T-helper 1 cell treated with Interleukin-12 subunit alpha and Interleukin-12 subunit beta and Interleukin-4 antibody, amounts not matched to agents 30 ng/mL and 1 ng/mL, for 36 hours (primary cell): ENCODE data around the gene OR1I1. TPM values are rescaled to one million over a fixed set of nuclear protein-coding genes. Genes with fewer than 3 reads are reported as not detected.

Experiments
- intact Hi-C: fragments of 100-400 bp; cut with micrococcal nuclease; formaldehyde crosslinking; loops from one replicate; pipeline ENCODE4 v1.15.1; 2024
- total RNA-seq: library from RNA; stranded (reverse); gene quantifications from 2 replicates; pipeline ENCODE4 v1.2.3, GENCODE V29; 2022

OR1I1 gene
- total RNA-seq, 1 donor from 2014 or later, result not detected

GRCh38 chr19:15116856-15117255 lies 34.8 kb downstream of the OR1I1 start:
- intact Hi-C loops, result no loop called here

- intact Hi-C loops, result no loop called here
Measured at GRCh38 chr19:15118248-15118647, 36.2 kb downstream of the OR1I1 start.

GRCh38 chr19:15118789-15119494 lies 36.9 kb downstream of the OR1I1 start:
- intact Hi-C loops, result no loop called here

GRCh38 chr19:15120135-15121026 lies 38.4 kb downstream of the OR1I1 start:
- intact Hi-C loops, result no loop called here

- intact Hi-C loops, result no loop called here
Measured at GRCh38 chr19:15122331-15123030, 40.5 kb downstream of the OR1I1 start.

- intact Hi-C loops, result no loop called here
Measured at GRCh38 chr19:15123031-15123890, 41.2 kb downstream of the OR1I1 start.

GRCh38 chr19:15123900-15124299 lies 41.9 kb downstream of the OR1I1 start:
- intact Hi-C loops, result no loop called here

- intact Hi-C loops, result loop anchor here (1.0 to 5.0 kb wide), 9 partner anchors 255 to 1953 kb away; partner anchors contain the start of genes AKAP8, HAUS8, MYO9B and RAB8A
Measured at GRCh38 chr19:15124572-15125231, 42.7 kb downstream of the OR1I1 start.

GRCh38 chr19:15125232-15126067 lies 43.4 kb downstream of the OR1I1 start:
- intact Hi-C loops, result loop anchor here (1.0 to 5.0 kb wide), 9 partner anchors 254 to 1952 kb away; partner anchors contain the start of genes AKAP8, HAUS8, MYO9B and RAB8A

GRCh38 chr19:15126131-15126910 lies 44.3 kb downstream of the OR1I1 start:
- intact Hi-C loops, result loop anchor here (5.0 kb wide), 3 partner anchors 1139 to 1951 kb away; partner anchors contain the start of genes HAUS8 and MYO9B

- intact Hi-C loops, result loop anchor here (5.0 kb wide), 3 partner anchors 1141 to 1949 kb away; partner anchors contain the start of genes HAUS8 and MYO9B
Measured at GRCh38 chr19:15128162-15128770, 46.3 kb downstream of the OR1I1 start.

GRCh38 chr19:15129856-15130585 lies 48.0 kb downstream of the OR1I1 start:
- intact Hi-C loops, result loop anchor here (5.0 kb wide), 3 partner anchors 1143 to 1947 kb away; partner anchors contain the start of genes HAUS8 and MYO9B

GRCh38 chr19:15136234-15136954 lies 54.4 kb downstream of the OR1I1 start:
- intact Hi-C loops, result no loop called here

- intact Hi-C loops, result no loop called here
Measured at GRCh38 chr19:15137777-15138176, 55.8 kb downstream of the OR1I1 start.

- intact Hi-C loops, result no loop called here
Measured at GRCh38 chr19:15138427-15138826, 56.4 kb downstream of the OR1I1 start.

GRCh38 chr19:15141143-15141542 lies 59.1 kb downstream of the OR1I1 start:
- intact Hi-C loops, result no loop called here
